ENCODE results near the gene TUBB4A. TPM values are rescaled to one million over a fixed set of nuclear protein-coding genes. Genes with fewer than 3 reads are reported as not detected.
A peak's percentile ranks its signal among the peaks of the same experiment; 100 is the strongest.

TUBB4A gene
- total and polyA plus RNA-seq, 7 donors: 0.44 to 6.4 (median 2.7) TPM

DNA sequence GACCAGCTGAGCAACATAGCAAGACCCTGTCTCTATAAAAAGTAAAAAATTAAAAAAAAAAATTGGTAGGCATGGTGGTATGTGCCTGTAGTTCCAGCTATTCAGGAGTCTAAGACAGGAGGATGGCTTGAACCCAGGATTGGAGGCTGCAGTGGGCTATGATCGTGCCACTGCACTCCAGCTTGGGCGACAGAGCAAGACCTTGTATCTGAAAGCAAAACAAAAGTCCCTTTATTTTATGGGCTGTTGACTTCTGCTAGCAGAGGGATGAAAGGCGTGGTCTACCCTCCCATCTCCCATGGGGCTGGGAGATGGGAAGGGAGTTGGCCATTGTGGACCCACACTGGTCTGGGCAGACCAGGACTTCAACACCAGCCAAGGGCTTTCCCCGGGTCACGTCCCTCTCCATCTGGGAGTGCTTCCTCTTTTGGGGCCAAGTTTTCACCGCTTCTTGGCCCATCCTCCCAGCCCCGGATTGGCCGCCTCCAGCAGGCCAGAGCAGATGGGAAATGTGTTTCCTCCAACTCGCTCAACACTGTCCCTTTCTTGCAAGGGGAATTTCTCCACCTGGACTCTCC lies 26.5 kb upstream of the TUBB4A start:
- 15 to 23% (median 20%) methylated on average over 8 to 9 of the region's 9 CpGs for WGBS, 3 donors
- Histone ChIP-seq H3K27ac (no peak overlapping the region), H3K36me3 (ENCODE audit: insufficient read depth in 1 of 2, low read depth in 1 of 2) (no peaks in the 10 kb centered on the region), H3K4me3 (no peak overlapping the region), H3K4me1 (peaks cover 7% of the 10 kb centered on the region), H3K9me3 (no peaks in the 10 kb centered on the region), H3K27me3 (ENCODE audit: insufficient read depth in 3 of 3, low read length in 2 of 3) (peaks cover 0 to 16% (median 15%) of the 10 kb centered on the region in 3 donors)
- TF ChIP-seq, protein P1, sequence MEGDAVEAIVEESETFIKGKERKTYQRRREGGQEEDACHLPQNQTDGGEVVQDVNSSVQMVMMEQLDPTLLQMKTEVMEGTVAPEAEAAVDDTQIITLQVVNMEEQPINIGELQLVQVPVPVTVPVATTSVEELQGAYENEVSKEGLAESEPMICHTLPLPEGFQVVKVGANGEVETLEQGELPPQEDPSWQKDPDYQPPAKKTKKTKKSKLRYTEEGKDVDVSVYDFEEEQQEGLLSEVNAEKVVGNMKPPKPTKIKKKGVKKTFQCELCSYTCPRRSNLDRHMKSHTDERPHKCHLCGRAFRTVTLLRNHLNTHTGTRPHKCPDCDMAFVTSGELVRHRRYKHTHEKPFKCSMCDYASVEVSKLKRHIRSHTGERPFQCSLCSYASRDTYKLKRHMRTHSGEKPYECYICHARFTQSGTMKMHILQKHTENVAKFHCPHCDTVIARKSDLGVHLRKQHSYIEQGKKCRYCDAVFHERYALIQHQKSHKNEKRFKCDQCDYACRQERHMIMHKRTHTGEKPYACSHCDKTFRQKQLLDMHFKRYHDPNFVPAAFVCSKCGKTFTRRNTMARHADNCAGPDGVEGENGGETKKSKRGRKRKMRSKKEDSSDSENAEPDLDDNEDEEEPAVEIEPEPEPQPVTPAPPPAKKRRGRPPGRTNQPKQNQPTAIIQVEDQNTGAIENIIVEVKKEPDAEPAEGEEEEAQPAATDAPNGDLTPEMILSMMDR (IDR thresholded peaks at IDR 0.05): no peak
- ATAC-seq (peak in 2 of 4 donors; percentile 10 to 17), DNase-seq (peak; percentile 57 to 81)
- intact Hi-C loops (cut with DNase I): no loop called here

DNA sequence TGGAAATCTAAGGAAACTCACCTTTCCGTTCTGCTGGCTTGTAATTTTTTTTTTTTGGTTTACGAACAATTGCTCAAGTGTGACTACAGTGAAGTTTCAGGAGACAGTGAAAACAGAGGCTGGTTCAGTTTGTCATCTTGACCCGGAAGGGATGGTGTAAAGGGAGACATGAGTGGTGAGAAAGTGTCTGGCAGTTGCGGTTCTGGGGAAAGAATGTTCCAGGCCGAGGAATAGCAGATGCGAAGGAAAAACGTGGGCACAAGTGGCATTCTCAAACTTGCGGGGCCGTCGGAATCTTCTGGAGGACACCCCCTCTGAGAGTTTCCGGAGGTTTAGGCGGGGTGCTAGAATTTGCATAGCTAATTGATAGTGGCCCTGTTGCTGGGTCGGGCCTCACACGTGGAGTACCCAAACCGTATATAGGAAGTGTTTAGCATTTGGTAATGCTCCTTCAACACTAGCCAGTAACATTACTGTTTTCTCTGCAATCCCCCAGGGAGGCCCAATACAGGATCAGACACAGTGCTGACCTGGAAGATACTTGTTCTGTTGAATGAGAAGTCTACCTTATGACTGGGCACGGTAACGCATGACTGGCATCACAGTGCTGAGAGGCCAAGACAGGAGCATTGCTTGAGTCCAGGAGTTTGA lies 25.9 kb upstream of the TUBB4A start:
- 61 to 64% (median 61%) methylated on average over 17 of the region's 17 CpGs for WGBS, 3 donors
- peaks cover 7% of the 10 kb centered on the region for H3K4me1 ChIP-seq
- intact Hi-C loops (cut with DNase I): no loop called here
- TF ChIP-seq, protein P1 (IDR thresholded peaks at IDR 0.05): no peak
- DNase-seq: no peak
- H3K9me3 ChIP-seq: no peaks in the 10 kb centered on the region
- ATAC-seq: no peak
- H3K4me3 ChIP-seq: no peak overlapping the region
- H3K36me3 ChIP-seq (ENCODE audit: insufficient read depth in 1 of 2, low read depth in 1 of 2): no peaks in the 10 kb centered on the region
- H3K27ac ChIP-seq: no peak overlapping the region
- H3K27me3 ChIP-seq (ENCODE audit: insufficient read depth in 3 of 3, low read length in 2 of 3): peaks cover 0 to 16% (median 15%) of the 10 kb centered on the region in 3 donors

DNA sequence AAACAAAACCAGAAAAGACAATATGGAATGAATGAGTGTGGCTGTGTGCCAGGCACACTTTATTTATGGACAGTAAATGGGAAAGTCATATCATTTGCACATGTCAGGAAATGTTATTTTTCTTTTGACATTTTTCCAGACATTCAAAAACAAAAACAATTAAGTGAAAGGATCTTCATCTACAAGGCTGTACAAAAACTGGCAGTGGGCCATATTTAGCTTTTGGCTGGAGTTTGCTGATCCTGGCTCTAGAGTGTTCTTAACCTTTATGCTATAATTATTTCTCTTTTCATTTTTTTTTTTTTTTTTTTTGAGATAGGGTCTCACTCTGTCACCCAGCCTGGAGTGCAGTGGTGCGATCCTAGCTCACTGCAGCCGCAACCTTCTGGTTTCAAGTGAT lies 22.2 kb upstream of the TUBB4A start:
- DNase-seq (no peak), ATAC-seq (no peak)
- H3K9me3 ChIP-seq: no peaks in the 10 kb centered on the region
- peaks cover 7% of the 10 kb centered on the region for H3K4me1 ChIP-seq
- TF ChIP-seq, protein P1 (IDR thresholded peaks at IDR 0.05): no peak
- H3K27ac ChIP-seq: no peak overlapping the region
- no peaks in the 10 kb centered on the region for H3K36me3 ChIP-seq (ENCODE audit: insufficient read depth in 1 of 2, low read depth in 1 of 2)
- no peak overlapping the region for H3K4me3 ChIP-seq
- H3K27me3 ChIP-seq (ENCODE audit: insufficient read depth in 3 of 3, low read length in 2 of 3): peaks cover 0 to 3% (median 0%) of the 10 kb centered on the region in 3 donors
- WGBS, 3 donors: 60 to 83% (median 71%) methylated on average over 2 of the region's 2 CpGs
- intact Hi-C loops (cut with DNase I): no loop called here

DNA sequence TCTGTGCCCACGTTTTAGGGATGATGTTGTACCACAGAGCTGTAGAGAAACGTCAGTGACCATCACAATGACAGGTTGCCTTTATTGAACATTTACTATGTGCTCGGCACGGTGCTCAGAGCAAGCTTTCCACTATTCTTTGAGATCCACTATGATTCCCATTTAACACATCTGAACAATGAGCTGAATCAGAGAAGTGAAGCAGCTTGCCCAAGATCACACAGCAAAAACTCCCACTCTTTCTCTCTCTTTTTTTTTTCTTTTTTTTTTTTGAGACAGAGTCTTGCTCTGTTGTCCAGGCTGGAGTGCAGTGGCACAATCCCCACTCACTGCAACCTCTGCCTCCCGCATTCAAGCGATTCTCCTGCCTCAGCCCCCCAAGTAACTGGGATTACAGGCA lies 20.6 kb upstream of the TUBB4A start:
- no peak for ATAC-seq
- Histone ChIP-seq H3K36me3 (ENCODE audit: insufficient read depth in 1 of 2, low read depth in 1 of 2) (no peaks in the 10 kb centered on the region), H3K27me3 (ENCODE audit: insufficient read depth in 3 of 3, low read length in 2 of 3) (peaks cover 0 to 3% (median 0%) of the 10 kb centered on the region in 3 donors), H3K9me3 (no peaks in the 10 kb centered on the region), H3K4me1 (peaks cover 10% of the 10 kb centered on the region), H3K4me3 (no peak overlapping the region), H3K27ac (no peak overlapping the region)
- WGBS, 3 donors: 75 to 77% (median 75%) methylated on average over 6 of the region's 6 CpGs
- intact Hi-C loops (cut with DNase I): no loop called here
- TF ChIP-seq, protein P1 (IDR thresholded peaks at IDR 0.05): no peak
- no peak for DNase-seq

All from psoas muscle (tissue), 8 donors.